Spleen (tissue), 7 donors: ENCODE data around the gene COPB1.

Experiments used
- POLR2A ChIP-seq, 3 donors: fragments of 450-650 bp; IDR thresholded peaks; one replicate each; pipeline ENCODE4 v1.5.1; 2017; ENCODE audit warnings: antibody characterized with exemption in 3 of 3, mild to moderate bottlenecking in 1 of 3
- TF ChIP-seq, protein P1 (sequence below), 11 experiments: fragments of 200-600 bp in 7 of 11; fragments of 450-650 bp in 4 of 11; sonication (generic) in 4 of 11; IDR thresholded peaks in 8 of 11; conservative IDR thresholded peaks in 3 of 11; 1 replicate in 7 of 11; 2 replicates in 4 of 11; pipeline versions ENCODE4 v1.4.0 to v1.8.0; 2016 to 2021; ENCODE audit warnings: antibody characterized with exemption in 11 of 11, inconsistent platforms in 4 of 11, mild to moderate bottlenecking in 1 of 11
- donor health status: DM: no; HTN: no; CAD: no; lungs with moderate emphysema.
- donor health status: DM: no; HTN: no; CAD: no.
- donor health status: DM: no; HTN: no; CAD: no.

DNA sequence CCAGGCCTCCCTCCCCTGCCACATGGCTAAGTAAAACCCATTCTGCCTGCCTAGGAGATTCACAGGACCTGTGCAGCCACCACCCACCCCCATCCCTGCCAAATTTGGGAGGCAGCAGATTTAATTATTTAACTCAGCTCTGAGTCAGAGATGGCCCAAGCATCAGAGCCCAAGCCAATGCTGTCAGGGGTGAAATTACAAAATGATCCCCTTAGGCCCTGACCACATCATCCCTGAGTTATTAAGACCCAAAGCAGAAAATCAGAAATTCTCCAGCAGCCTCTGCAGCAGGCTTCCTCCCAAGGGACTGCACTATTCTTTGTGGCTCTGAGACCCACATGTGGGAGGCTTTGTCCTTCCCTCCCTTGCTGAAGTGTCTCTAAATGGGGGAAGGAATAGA lies 87.8 kb downstream of the COPB1 start:
- TF ChIP-seq, protein P1, sequence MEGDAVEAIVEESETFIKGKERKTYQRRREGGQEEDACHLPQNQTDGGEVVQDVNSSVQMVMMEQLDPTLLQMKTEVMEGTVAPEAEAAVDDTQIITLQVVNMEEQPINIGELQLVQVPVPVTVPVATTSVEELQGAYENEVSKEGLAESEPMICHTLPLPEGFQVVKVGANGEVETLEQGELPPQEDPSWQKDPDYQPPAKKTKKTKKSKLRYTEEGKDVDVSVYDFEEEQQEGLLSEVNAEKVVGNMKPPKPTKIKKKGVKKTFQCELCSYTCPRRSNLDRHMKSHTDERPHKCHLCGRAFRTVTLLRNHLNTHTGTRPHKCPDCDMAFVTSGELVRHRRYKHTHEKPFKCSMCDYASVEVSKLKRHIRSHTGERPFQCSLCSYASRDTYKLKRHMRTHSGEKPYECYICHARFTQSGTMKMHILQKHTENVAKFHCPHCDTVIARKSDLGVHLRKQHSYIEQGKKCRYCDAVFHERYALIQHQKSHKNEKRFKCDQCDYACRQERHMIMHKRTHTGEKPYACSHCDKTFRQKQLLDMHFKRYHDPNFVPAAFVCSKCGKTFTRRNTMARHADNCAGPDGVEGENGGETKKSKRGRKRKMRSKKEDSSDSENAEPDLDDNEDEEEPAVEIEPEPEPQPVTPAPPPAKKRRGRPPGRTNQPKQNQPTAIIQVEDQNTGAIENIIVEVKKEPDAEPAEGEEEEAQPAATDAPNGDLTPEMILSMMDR (IDR thresholded peaks at IDR 0.05 in 8 of 11, conservative IDR thresholded peaks at IDR 0.05 in 3 of 11): no peak
- TF ChIP-seq POLR2A (IDR thresholded peaks at IDR 0.05): no peak
